Measurements from ENCODE around the gene IKZF3. TPM values are rescaled to one million over a fixed set of nuclear protein-coding genes. Genes with fewer than 3 reads are reported as not detected.

Gene IKZF3
- total RNA-seq = not detected in 2 replicates

GRCh38 chr17:39863918-39864746 lies at the start of gene IKZF3:
Gene IKZF3, minus strand, starts transcription at chr17:39864312. Its CDS starts 186 bp downstream, at chr17:39864126.

DNA sequence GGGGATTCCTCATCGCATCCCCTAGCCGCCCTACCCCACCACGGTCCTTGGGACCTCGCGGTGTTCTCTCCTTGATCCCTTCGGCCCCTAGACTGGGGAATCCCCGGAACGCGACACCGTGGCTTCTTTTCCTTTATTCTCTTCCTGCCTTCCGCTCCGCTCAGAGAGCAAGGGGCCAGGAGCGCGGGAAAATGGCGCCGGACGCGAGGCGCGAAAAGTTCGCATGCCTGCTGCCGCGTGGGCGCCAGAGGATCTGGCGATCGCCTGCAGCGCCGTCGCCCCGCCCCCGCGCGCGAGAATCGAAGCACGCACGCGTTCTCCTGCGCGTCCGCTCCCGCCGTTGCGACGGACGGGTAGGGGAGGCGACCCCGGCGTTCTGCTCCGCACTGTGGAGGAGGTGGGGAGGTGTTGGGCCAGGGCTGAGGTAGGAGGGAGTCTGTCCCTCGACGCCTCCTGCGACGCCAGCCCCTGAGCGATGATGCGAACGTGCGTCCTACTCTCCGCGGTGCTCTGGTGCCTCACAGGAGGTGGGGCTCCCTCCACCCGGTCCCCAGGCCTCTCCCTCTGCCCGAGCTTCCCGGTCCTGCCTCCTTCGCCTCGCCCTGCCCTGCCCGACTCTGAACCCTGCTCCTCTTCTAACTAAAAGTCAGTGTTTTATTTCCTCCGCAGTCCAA lies 3.9 kb upstream of the IKZF3 start, which contains the start of gene ZPBP2:
Gene ZPBP2, plus strand, starts transcription at position 323 of the 674 bp plus-strand sequence. Its CDS starts 153 bp downstream, at position 476.

GRCh38 chr17:39737760-39738567 lies 126.1 kb downstream of the IKZF3 start, which contains the start of gene GRB7:
Gene GRB7, plus strand, starts transcription at chr17:39737938. Its CDS starts 4,364 bp downstream, at chr17:39742302.

DNA sequence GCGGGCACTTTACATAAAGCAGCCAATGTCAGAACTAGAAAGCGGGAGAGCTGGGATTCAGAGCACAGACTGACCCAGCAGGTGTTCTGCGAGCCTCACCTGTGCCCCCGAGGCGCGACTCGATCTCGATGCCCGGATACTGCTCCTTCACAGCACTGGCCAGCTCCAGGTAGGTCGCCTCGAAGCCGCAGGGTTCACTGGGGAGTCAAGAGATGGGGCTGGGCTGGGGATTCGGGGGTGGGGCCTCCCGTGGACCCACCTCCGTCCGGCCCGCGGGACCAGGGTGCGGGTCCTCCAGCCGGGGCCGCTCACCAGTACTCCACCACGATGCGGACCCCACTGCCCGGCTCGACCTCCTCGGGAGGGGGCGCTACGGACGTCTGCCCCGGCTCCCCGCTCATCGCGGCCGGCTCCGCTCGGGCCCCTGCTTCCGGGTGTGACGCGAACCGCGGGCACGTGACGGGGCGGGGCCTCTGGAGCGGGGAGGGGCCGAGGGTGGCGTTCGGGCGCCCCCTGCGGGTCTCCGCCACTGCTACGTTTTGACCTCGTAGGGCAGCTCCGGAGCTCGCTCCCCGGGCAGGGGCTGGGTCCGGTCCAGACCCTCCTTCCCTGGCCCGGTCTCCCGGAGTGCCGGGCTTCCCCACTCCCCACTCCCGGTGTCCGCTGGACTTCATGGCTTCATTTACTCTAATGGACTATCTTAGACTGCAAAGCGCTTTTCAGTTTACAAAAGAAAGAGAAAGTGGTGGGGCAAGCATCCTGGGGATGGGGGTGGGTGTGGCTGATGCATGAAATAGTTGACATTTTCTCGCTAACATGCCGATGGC lies 133.8 kb downstream of the IKZF3 start, which contains the start of gene MIEN1:
Gene MIEN1, minus strand, starts transcription at position 438 of the 827 bp plus-strand sequence. Its CDS starts 37 bp downstream, at position 401.

Other genes with a start within 250 kb of the IKZF3 start
- gene PPP1R1B, start 237.4 kb downstream of the IKZF3 start, total RNA-seq = 89.5 and 113 TPM in 2 replicates
- 23.1 and 31.5 TPM in 2 replicates for gene STARD3, start 227.2 kb downstream of the IKZF3 start, total RNA-seq
- gene TCAP, start 199.0 kb downstream of the IKZF3 start, total RNA-seq = 0.25 TPM in 1 of 2 replicates, not detected in the other
- not detected in 2 replicates for gene PNMT, start 195.9 kb downstream of the IKZF3 start, total RNA-seq
- gene PGAP3, start 176.3 kb downstream of the IKZF3 start, total RNA-seq = 10.5 and 16.8 TPM in 2 replicates
- gene ERBB2, start 164.2 kb downstream of the IKZF3 start, total RNA-seq = 29.9 and 35.7 TPM in 2 replicates
- gene MIEN1, start 133.8 kb downstream of the IKZF3 start, total RNA-seq = 38.7 and 50.6 TPM in 2 replicates
- gene GRB7, start 126.4 kb downstream of the IKZF3 start, total RNA-seq = 0.29 and 0.44 TPM in 2 replicates
- not detected in 2 replicates for gene ZPBP2, start 3.9 kb upstream of the IKZF3 start, total RNA-seq
- 3.5 and 4.7 TPM in 2 replicates for gene GSDMB, start 54.3 kb upstream of the IKZF3 start, total RNA-seq
- 43.6 and 46.1 TPM in 2 replicates for gene ORMDL3, start 63.3 kb upstream of the IKZF3 start, total RNA-seq
- not detected in 2 replicates for gene LRRC3C, start 63.4 kb upstream of the IKZF3 start, total RNA-seq
- not detected in 2 replicates for gene GSDMA, start 98.7 kb upstream of the IKZF3 start, total RNA-seq
- 69.0 and 70.6 TPM in 2 replicates for gene PSMD3, start 116.5 kb upstream of the IKZF3 start, total RNA-seq
- not detected in 2 replicates for gene CSF3, start 151.1 kb upstream of the IKZF3 start, total RNA-seq
- 25.2 and 51.4 TPM in 2 replicates for gene MED24, start 190.1 kb upstream of the IKZF3 start, total RNA-seq
- gene THRA, start 198.7 kb upstream of the IKZF3 start, total RNA-seq = 26.6 and 27.3 TPM in 2 replicates
- gene NR1D1, start 236.3 kb upstream of the IKZF3 start, total RNA-seq = 2.7 and 4.1 TPM in 2 replicates

Data from cardiac ventricle fibroblast (primary cell).